Sigmoid colon (tissue), 7 donors: ENCODE measurements around the gene COL25A1. TPM values are rescaled to one million over a fixed set of nuclear protein-coding genes. Genes with fewer than 3 reads are reported as not detected.

Experiments used
- DNase-seq: peaks from one replicate; pipeline ENCODE4 v3.0.0-alpha.2; 2019
- H3K27ac ChIP-seq, 4 donors: fragments of 200-600 bp; sonication (generic); one replicate each; pipeline ENCODE4 v1.5.1; 2016 to 2019; ENCODE audit warnings: mild to moderate bottlenecking in 1 of 4
- H3K27me3 ChIP-seq, 3 donors: fragments of 200-600 bp; sonication (generic); one replicate each; pipeline ENCODE4 v1.5.1; 2019; ENCODE audit warnings: mild to moderate bottlenecking in 1 of 3
- H3K36me3 ChIP-seq, 4 donors: fragments of 200-600 bp; sonication (generic); one replicate each; pipeline ENCODE4 v1.5.1; 2016 to 2019
- H3K4me1 ChIP-seq, 4 donors: fragments of 200-600 bp; sonication (generic); one replicate each; pipeline ENCODE4 v1.5.1; 2017 to 2019
- H3K4me3 ChIP-seq, 4 donors: fragments of 200-600 bp; sonication (generic); one replicate each; pipeline ENCODE4 v1.5.1; 2017 to 2019; ENCODE audit warnings: mild to moderate bottlenecking in 2 of 4, moderate library complexity in 1 of 4
- H3K9me3 ChIP-seq, 4 donors: fragments of 200-600 bp in 3 of 4; sonication (generic) in 3 of 4; one replicate each; pipeline versions ENCODE4 v1.5.1 to v1.6.1; 2013 to 2019
- CTCF ChIP-seq, 4 experiments: fragments of 450-650 bp in 3 of 4; fragments of 200-600 bp in 1 of 4; IDR thresholded peaks; one replicate each; pipeline ENCODE4 v1.5.1; 2016 to 2019; ENCODE audit warnings: antibody characterized with exemption in 4 of 4, mild to moderate bottlenecking in 3 of 4, moderate library complexity in 2 of 4
- EP300 ChIP-seq, 4 donors: sonication (generic); formaldehyde crosslinking; IDR thresholded peaks; one replicate each; pipeline ENCODE4 v1.6.1; 2017; ENCODE audit warnings: antibody characterized with exemption in 4 of 4
- POLR2A ChIP-seq, 2 donors: fragments of 450-650 bp; IDR thresholded peaks; one replicate each; pipeline ENCODE4 v1.6.1; 2016; ENCODE audit warnings: antibody characterized with exemption in 2 of 2, mild to moderate bottlenecking in 2 of 2, moderate library complexity in 2 of 2
- POLR2AphosphoS5 ChIP-seq, 4 donors: sonication (generic); formaldehyde crosslinking; IDR thresholded peaks; one replicate each; pipeline ENCODE4 v1.6.1; 2017; ENCODE audit warnings: antibody characterized with exemption in 4 of 4
- WGBS, 2 donors: extraction: QIAGEN DNeasy Blood & Tissue Kit; methylation state at CpG; one replicate each; pipeline ENCODE4 v1.1.7; 2013; 5-methylcytosine and 5-hydroxymethylcytosine counted together
- intact Hi-C: fragments of 100-400 bp; cut with DNase I; formaldehyde crosslinking; loops from one replicate; pipeline ENCODE4 v1.15.1; 2023
- polyA plus RNA-seq, 3 donors: library from polyadenylated mRNA; stranded (reverse); fragments of 200-250 nt; gene quantifications; one replicate each; pipeline ENCODE4 v1.2.3, GENCODE V29; 2013
- total RNA-seq, 4 donors: library from RNA; depleted of rRNA; stranded (reverse); fragments of >200 nt; gene quantifications; one replicate each; pipeline ENCODE4 v1.1.0, GENCODE V29; 2016
- donor health status: healthy with polysubstance abuse.
- donor health status: Bipolar disorder and iron deficiency.
- donor health status: healthy.

The COL25A1 gene
- total and polyA plus RNA-seq, 7 donors, result 0.15 to 1.4 (median 0.41) TPM; not detected in 2

- no peaks in the 10 kb centered on the region for H3K9me3 ChIP-seq
- no peaks in the 10 kb centered on the region for H3K36me3 ChIP-seq
- H3K4me1 ChIP-seq, result no peaks in the 10 kb centered on the region
- intact Hi-C loops, result no loop called here
- no peak overlapping the region for H3K27ac ChIP-seq
- H3K4me3 ChIP-seq, result no peak overlapping the region
- H3K27me3 ChIP-seq, result no peaks in the 10 kb centered on the region
- DNase-seq, result no peak
- no peak for TF ChIP-seq CTCF (IDR thresholded peaks at IDR 0.05)
- TF ChIP-seq POLR2A (IDR thresholded peaks at IDR 0.05), result no peak
- TF ChIP-seq POLR2AphosphoS5 (IDR thresholded peaks at IDR 0.05), result no peak
- TF ChIP-seq EP300 (IDR thresholded peaks at IDR 0.05), result no peak
Observed at GRCh38 chr4:108867476-108867875, 435.0 kb downstream of the COL25A1 start.

GRCh38 chr4:108861334-108861733 is 441.1 kb downstream of the COL25A1 start:
- intact Hi-C loops, result no loop called here

GRCh38 chr4:108854786-108855185 is 447.7 kb downstream of the COL25A1 start:
- no peak for DNase-seq
- Histone ChIP-seq H3K27me3 (no peaks in the 10 kb centered on the region), H3K9me3 (no peaks in the 10 kb centered on the region), H3K4me1 (no peaks in the 10 kb centered on the region), H3K27ac (no peak overlapping the region), H3K4me3 (no peak overlapping the region), H3K36me3 (no peaks in the 10 kb centered on the region)
- intact Hi-C loops, result no loop called here
- 88 to 96% methylated on average over 1 of the region's 1 CpG for WGBS, 2 donors
- TF ChIP-seq CTCF (IDR thresholded peaks at IDR 0.05) (no peak), POLR2A (IDR thresholded peaks at IDR 0.05) (no peak), EP300 (IDR thresholded peaks at IDR 0.05) (no peak), POLR2AphosphoS5 (IDR thresholded peaks at IDR 0.05) (no peak)

More at GRCh38 chr4:108861334-108861733, 441.1 kb downstream of the COL25A1 start:
- no peaks in the 10 kb centered on the region for H3K27me3 ChIP-seq
- H3K4me3 ChIP-seq, result no peak overlapping the region
- DNase-seq, result no peak
- no peaks in the 10 kb centered on the region for H3K36me3 ChIP-seq
- no peak for TF ChIP-seq CTCF (IDR thresholded peaks at IDR 0.05)
- TF ChIP-seq POLR2A (IDR thresholded peaks at IDR 0.05), result no peak
- no peak for TF ChIP-seq EP300 (IDR thresholded peaks at IDR 0.05)
- no peak for TF ChIP-seq POLR2AphosphoS5 (IDR thresholded peaks at IDR 0.05)
- no peaks in the 10 kb centered on the region for H3K9me3 ChIP-seq
- WGBS, 2 donors, result 61 to 65% methylated on average over 2 of the region's 2 CpGs
- no peaks in the 10 kb centered on the region for H3K4me1 ChIP-seq
- no peak overlapping the region for H3K27ac ChIP-seq

GRCh38 chr4:108852691-108853090 is 449.8 kb downstream of the COL25A1 start:
- H3K4me1 ChIP-seq, result no peaks in the 10 kb centered on the region
- 51 to 84% methylated on average over 1 of the region's 1 CpG for WGBS, 2 donors
- no peak for DNase-seq
- no peaks in the 10 kb centered on the region for H3K36me3 ChIP-seq
- no peak overlapping the region for H3K27ac ChIP-seq
- intact Hi-C loops, result no loop called here
- H3K9me3 ChIP-seq, result no peaks in the 10 kb centered on the region
- H3K27me3 ChIP-seq, result no peaks in the 10 kb centered on the region
- TF ChIP-seq POLR2AphosphoS5 (IDR thresholded peaks at IDR 0.05) (no peak), POLR2A (IDR thresholded peaks at IDR 0.05) (no peak), EP300 (IDR thresholded peaks at IDR 0.05) (no peak), CTCF (IDR thresholded peaks at IDR 0.05) (no peak)
- no peak overlapping the region for H3K4me3 ChIP-seq

GRCh38 chr4:108851366-108851765 is 451.1 kb downstream of the COL25A1 start:
- H3K9me3 ChIP-seq, result no peaks in the 10 kb centered on the region
- H3K4me1 ChIP-seq, result no peaks in the 10 kb centered on the region
- no peaks in the 10 kb centered on the region for H3K27me3 ChIP-seq
- H3K36me3 ChIP-seq, result no peaks in the 10 kb centered on the region
- no peak for TF ChIP-seq POLR2AphosphoS5 (IDR thresholded peaks at IDR 0.05)
- no peak for TF ChIP-seq CTCF (IDR thresholded peaks at IDR 0.05)
- TF ChIP-seq EP300 (IDR thresholded peaks at IDR 0.05), result no peak
- no peak for TF ChIP-seq POLR2A (IDR thresholded peaks at IDR 0.05)
- no peak for DNase-seq
- WGBS, 2 donors, result 90 to 97% methylated on average over 2 of the region's 2 CpGs
- no peak overlapping the region for H3K4me3 ChIP-seq
- no peak overlapping the region for H3K27ac ChIP-seq
- intact Hi-C loops, result no loop called here
